ENCODE data around the gene SPRR1A.

The SPRR1A gene

DNA sequence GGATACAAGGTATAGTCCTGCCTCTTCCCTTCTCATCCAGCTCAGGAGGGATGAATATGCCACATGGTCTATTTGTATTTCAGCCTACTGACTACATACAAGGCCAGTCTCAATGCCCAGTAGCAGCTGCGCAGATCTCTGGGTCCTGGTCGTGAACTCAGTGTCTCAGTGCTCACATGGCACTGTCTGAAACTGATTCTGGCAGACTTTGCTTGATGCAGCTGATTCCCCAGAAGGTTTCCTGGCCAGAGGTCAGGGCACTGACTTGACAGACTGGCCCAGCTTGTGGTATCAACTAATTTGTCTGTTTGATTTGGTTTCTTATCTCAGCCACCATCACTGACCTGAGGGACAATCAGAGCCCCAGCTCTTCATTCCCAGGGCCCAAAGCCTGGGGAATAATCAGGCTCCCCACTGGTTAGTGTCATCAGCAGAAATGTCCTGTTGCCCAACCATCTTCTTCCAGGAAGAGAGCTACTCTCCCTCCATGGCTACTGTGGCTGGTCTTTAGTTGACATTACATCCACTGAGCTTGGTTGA, 20.9 kb upstream of the SPRR1A start:
- peak overlapping the region; percentile 1; the same call in 1 of the 2 replicates for H3K27ac ChIP-seq

DNA sequence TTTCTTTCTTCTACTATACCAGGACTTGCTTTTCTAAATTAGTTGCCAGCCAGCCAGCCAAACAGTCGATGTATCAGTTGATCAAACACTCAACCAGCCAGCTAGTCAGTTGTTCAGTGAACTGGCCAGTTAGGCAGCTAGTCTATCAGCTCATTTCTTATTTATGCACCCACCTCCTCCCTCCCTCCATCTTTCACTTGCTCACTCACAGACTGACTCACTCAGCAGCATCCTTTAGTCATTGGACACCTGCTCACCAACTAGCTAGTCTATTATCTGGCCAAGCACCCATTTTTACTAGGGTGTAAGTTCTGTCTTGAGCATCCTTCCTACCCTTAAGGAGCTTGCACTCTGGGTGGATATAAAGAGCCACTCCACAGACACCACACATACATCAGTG, 19.3 kb upstream of the SPRR1A start:
- TF ChIP-seq ZFX (IDR thresholded peaks at IDR 0.05) = no peak
- TF ChIP-seq, protein P1, sequence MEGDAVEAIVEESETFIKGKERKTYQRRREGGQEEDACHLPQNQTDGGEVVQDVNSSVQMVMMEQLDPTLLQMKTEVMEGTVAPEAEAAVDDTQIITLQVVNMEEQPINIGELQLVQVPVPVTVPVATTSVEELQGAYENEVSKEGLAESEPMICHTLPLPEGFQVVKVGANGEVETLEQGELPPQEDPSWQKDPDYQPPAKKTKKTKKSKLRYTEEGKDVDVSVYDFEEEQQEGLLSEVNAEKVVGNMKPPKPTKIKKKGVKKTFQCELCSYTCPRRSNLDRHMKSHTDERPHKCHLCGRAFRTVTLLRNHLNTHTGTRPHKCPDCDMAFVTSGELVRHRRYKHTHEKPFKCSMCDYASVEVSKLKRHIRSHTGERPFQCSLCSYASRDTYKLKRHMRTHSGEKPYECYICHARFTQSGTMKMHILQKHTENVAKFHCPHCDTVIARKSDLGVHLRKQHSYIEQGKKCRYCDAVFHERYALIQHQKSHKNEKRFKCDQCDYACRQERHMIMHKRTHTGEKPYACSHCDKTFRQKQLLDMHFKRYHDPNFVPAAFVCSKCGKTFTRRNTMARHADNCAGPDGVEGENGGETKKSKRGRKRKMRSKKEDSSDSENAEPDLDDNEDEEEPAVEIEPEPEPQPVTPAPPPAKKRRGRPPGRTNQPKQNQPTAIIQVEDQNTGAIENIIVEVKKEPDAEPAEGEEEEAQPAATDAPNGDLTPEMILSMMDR (conservative IDR thresholded peaks at IDR 0.05) = no peak
- H3K27ac ChIP-seq = no peak overlapping the region

More for the DNA sequence above, 20.9 kb upstream of the SPRR1A start:
- TF ChIP-seq, protein P1 (conservative IDR thresholded peaks at IDR 0.05) = no peak
- TF ChIP-seq ZFX (IDR thresholded peaks at IDR 0.05) = no peak

DNA sequence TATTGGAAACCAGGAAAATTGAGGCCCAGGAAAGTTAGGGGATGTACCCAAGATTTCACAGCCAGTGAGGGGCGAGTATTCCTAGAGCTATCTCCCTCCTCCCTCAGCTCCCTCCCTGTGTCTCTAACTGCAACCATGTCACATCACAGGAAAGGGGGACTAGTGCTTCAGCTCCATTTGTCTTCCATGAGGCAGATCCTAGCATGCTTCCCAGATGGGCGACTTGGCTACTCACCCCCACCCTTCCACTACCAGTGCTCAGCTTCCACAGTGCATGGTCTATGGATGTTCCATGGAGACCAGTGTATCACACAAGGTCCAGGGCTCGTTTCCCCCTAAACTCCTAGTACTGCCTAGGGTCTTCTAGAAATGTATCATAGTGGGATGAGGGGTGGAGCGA, 18.0 kb upstream of the SPRR1A start:
- TF ChIP-seq, protein P1 (conservative IDR thresholded peaks at IDR 0.05) = no peak
- TF ChIP-seq ZFX (IDR thresholded peaks at IDR 0.05) = no peak
- H3K27ac ChIP-seq = no peak overlapping the region

DNA sequence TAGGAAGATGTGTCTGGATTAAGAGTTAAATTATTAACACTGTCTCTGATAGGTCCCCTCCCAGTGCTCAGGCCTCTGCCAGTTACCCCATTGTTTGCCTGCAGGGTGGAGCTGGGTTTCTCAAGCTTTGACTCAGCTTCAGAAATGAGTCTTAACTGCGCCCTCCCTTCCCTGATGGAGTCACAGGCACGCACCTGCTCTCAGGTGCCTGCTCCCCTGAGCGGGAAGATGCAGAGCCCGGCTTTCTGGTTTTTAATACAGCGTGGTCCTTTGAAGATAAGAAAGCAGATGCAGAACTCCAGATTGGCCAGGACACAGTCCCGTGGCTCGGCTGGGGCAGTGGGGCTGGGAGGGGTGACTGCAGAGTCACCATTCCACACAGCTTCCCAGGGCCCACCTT, 16.7 kb upstream of the SPRR1A start:
- no peak overlapping the region for H3K27ac ChIP-seq
- TF ChIP-seq ZFX (IDR thresholded peaks at IDR 0.05) = no peak
- TF ChIP-seq, protein P1 (conservative IDR thresholded peaks at IDR 0.05) = no peak

- TF ChIP-seq, protein P1 (conservative IDR thresholded peaks at IDR 0.05) = no peak
- no peak for TF ChIP-seq ZFX (IDR thresholded peaks at IDR 0.05)
- H3K27ac ChIP-seq = no peak overlapping the region
Measured at GRCh38 chr1:152968248-152968647, 15.6 kb upstream of the SPRR1A start.

DNA sequence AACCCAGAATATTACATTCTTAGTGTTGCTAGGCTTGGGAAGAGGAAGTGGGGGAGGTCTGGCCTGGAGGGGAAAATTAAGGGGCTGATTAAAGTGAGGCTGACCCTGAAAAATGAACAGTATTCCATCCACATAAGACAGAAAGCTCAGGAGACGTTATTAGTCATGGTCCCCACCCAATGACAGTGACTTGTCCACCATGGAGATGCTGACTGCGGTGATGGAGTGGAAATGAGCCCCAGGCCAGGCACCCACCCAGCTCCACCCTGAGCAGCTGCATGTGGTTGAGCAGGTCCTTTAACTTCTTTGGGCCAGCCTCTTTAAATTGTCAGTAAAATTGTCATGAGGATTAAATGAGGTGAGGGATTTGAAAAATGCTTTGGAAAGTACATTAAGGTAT, 14.8 kb upstream of the SPRR1A start:
- no peak for TF ChIP-seq ZFX (IDR thresholded peaks at IDR 0.05)
- TF ChIP-seq, protein P1 (conservative IDR thresholded peaks at IDR 0.05) = no peak

DNA sequence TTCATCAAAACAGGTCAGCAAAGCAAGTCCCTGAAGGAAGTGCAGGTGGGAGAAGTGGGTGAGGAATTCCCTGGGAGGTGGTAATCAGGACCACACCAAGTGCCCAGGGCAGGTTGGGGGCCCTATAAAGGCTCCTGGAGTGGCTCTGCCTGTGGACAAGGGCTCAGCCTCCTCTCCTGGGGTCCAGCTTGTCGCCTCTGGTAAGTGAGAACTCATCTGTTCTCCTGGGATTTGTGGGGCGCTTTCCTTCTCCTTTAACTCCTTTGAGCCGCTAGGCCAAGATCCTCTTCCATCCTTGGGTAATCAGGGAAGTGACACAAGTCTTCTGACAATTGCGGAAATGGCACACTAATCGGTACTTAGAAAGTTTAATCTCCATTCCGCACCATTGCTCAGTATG, 13.4 kb upstream of the SPRR1A start, which contains the start of gene SPRR4:
Gene SPRR4, plus strand, starts transcription at position 154 of the 400 bp plus-strand sequence. CDS start 1,243 bp downstream, outside the sequence.
- no peak for TF ChIP-seq ZFX (IDR thresholded peaks at IDR 0.05)
- TF ChIP-seq, protein P1 (conservative IDR thresholded peaks at IDR 0.05) = no peak
- H3K27ac ChIP-seq = no peak within 1 kb of the TSS

More for the DNA sequence above, 14.8 kb upstream of the SPRR1A start:
- no peak overlapping the region for H3K27ac ChIP-seq
